RWPE1 (cell line): ENCODE results near the gene ACAA1.

Source experiments
- CTCF ChIA-PET: fragments of 350-600 bp; sonication (Branson Sonifier 250); formaldehyde crosslinking; extraction: SDS; loops from one replicate; lab custom pipeline; 2021; lab: Yijun Ruan, JAX
- POLR2A ChIA-PET: fragments of 400-600 bp; formaldehyde crosslinking; extraction: SDS; loops from one replicate; lab custom pipeline; 2020; ENCODE audit warnings: antibody characterized with exemption; ENCODE audit not compliant: low non-redundant PET; lab: Yijun Ruan, JAX
- DNase-seq: peaks from one replicate; pipeline ENCODE4 v3.0.0; 2012; ENCODE audit warnings: low spot score
- H3K27ac ChIP-seq: fragments of 450-650 bp; 2 replicates; pipeline ENCODE4 v1.5.1; 2017
- CTCF ChIP-seq: fragments of 450-650 bp; conservative IDR thresholded peaks from 2 replicates; pipeline ENCODE4 v1.5.1; 2017; ENCODE audit warnings: low read depth, mild to moderate bottlenecking

ACAA1 gene

GRCh38 chr3:38101811-38102443, 35.0 kb downstream of the ACAA1 start:
- ChIA-PET CTCF (no interaction called here), POLR2A (no interaction called here)
- no peak for TF ChIP-seq CTCF
- no peak for DNase-seq
- no peak overlapping the region for H3K27ac ChIP-seq

- ChIA-PET CTCF (no interaction called here), POLR2A (no interaction called here)
- no peak for DNase-seq
- no peak for TF ChIP-seq CTCF
- no peak overlapping the region for H3K27ac ChIP-seq
Measured at GRCh38 chr3:38100498-38100897, 36.4 kb downstream of the ACAA1 start.

- POLR2A ChIA-PET, result no interaction called here
- TF ChIP-seq CTCF, result no peak
- CTCF ChIA-PET, result no interaction called here
- no peak for DNase-seq
- no peak overlapping the region for H3K27ac ChIP-seq
Measured at GRCh38 chr3:38099518-38099917, 37.4 kb downstream of the ACAA1 start.

GRCh38 chr3:38098376-38098723, 38.6 kb downstream of the ACAA1 start:
- no peak for TF ChIP-seq CTCF
- ChIA-PET POLR2A (no interaction called here), CTCF (interaction anchor here (0.6 kb wide), 1 partner anchor 412 kb away, joined by 3 read pairs; no protein-coding TSS in a partner anchor)
- no peak for DNase-seq
- no peak overlapping the region for H3K27ac ChIP-seq

GRCh38 chr3:38097446-38098375, 39.2 kb downstream of the ACAA1 start:
- no peak for TF ChIP-seq CTCF
- H3K27ac ChIP-seq, result no peak overlapping the region
- no peak for DNase-seq
- CTCF ChIA-PET, result interaction anchor here (0.6 kb wide), 2 partner anchors 233 to 413 kb away, joined by 3 to 5 read pairs; no protein-coding TSS in a partner anchor
- POLR2A ChIA-PET, result no interaction called here

GRCh38 chr3:38095669-38096483, 41.1 kb downstream of the ACAA1 start:
- no peak for DNase-seq
- CTCF ChIA-PET, result interaction anchor here (0.5 kb wide), 1 partner anchor 14 kb away, joined by 3 read pairs; no protein-coding TSS in a partner anchor
- TF ChIP-seq CTCF, result no peak
- no peak overlapping the region for H3K27ac ChIP-seq
- POLR2A ChIA-PET, result no interaction called here
